GM18499 (cell line): Measurements from ENCODE around the gene NDUFC1.
"Not testable (repeated sequence)": the region's sequence is repeated elsewhere in the genome, so short reads cannot be mapped to it uniquely, and the experiment has no call there.

Experiments used
- ATAC-seq: cut with Tn5 transposase; IDR thresholded peaks from one replicate; pipeline ENCODE4 v1.9.1; 2021; ENCODE audit warnings: moderate number of reproducible peaks; ENCODE audit not compliant: insufficient read depth, unreplicated experiment

NDUFC1 gene

GRCh38 chr4:139255581-139255980 is 46.7 kb downstream of the NDUFC1 start:
- not testable (repeated sequence) for ATAC-seq

GRCh38 chr4:139253713-139254112 is 48.6 kb downstream of the NDUFC1 start:
- ATAC-seq: no peak

DNA sequence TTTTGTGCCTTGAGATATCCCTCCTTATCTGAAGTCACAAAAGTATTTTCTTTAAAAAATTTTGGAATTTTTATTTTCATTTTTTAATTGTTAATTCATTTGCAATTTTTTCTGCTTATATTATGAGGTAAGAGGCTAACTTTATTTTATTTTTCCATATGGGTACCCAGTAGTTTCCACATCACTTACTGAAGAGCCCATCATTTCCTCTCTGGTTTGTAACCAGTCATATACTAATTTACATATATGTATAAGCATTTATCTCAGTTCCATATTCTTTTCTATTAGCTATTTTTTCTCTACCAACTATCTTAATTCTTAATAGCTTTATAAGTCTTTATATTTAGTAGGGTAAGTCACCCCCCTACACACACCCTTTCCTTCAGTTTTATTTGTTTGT is 49.2 kb downstream of the NDUFC1 start:
- ATAC-seq: no peak

DNA sequence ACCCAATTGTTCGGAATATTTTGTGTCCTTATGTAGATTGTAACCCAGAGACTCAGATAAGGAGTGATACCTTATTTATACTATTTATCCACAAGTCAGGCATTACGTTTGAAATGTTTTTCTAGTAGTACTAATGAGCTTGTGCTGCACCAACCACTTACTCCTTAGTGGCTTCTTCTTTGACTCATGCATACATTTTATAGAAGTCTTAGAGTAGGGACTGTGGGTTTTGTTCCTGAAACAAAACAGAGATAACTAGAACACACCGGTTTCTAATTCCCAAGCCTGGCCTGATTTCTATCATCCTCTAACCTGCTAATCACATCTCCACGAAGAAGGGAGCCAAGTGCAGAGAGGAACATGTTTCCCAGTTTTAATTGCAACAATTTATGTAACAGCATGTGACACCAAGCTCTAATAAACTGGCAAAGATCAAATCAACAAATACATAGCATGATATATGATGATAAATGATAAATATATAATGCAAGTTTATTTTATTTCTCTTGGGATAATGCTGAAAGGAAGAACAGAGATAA is 54.5 kb downstream of the NDUFC1 start:
- no peak for ATAC-seq

GRCh38 chr4:139247241-139247640 is 55.0 kb downstream of the NDUFC1 start:
- no peak for ATAC-seq

- ATAC-seq: no peak
Measured at GRCh38 chr4:139246166-139246565, 56.1 kb downstream of the NDUFC1 start.

DNA sequence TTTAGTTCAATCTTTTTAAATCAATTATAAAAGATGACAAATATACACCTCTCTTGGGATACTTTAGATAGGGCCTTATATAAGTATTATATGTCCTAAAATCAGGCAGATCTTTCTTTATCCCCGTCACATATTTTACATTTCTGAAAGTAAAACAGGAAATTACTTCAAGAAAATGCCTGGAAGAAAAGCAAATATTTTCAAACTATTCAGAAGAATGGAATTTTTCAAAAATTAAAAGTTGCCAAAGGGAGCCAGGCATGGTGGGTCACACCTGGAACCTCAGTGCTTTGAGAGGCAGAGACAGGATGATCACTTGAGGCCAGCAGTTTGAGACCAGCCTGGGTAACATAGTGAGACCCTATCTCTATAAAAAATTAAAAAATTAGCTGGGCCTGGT is 56.7 kb downstream of the NDUFC1 start:
- ATAC-seq: no peak

DNA sequence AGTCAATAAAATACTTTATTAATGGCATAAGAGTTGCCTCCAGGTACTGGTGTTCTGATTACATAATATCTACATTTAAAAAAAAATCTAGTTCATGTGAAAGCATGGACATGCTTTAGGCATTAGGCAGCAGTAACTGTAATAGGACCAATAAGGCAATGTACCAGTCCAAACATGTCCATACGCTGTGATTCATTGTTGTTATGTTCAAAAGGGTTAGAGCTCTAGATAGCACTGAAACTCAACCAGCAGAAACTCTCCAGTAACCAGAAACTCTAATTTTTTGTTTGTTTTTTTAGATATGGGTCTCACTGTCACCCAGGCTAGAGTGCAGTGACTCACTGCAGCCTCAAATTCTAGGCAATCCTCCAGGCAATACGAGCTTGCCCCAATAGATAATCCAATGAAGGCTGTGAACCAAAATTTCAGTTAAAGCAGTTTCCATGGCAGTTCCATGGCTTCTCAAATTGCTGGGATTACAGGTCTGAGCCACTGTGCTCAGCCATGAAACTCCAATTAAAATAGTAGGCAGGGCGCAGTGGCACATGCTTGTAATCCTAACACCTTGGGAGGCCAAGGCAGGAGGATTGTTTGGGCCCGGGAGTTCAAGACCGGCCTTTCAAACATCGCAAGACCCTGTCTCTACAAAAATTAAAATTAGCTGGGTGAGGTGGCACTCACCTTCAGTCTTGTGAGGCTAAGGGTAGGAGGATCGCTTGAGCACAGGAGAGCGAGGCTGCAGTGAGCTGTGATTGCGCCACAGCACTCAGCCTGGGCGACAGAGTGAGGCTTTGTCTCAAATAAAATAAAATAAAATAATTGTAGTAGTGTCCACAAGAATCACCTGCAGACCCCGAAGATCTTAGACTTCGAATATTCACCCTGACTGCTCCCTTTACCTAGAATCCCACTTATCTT is 58.6 kb downstream of the NDUFC1 start:
- ATAC-seq: no peak

DNA sequence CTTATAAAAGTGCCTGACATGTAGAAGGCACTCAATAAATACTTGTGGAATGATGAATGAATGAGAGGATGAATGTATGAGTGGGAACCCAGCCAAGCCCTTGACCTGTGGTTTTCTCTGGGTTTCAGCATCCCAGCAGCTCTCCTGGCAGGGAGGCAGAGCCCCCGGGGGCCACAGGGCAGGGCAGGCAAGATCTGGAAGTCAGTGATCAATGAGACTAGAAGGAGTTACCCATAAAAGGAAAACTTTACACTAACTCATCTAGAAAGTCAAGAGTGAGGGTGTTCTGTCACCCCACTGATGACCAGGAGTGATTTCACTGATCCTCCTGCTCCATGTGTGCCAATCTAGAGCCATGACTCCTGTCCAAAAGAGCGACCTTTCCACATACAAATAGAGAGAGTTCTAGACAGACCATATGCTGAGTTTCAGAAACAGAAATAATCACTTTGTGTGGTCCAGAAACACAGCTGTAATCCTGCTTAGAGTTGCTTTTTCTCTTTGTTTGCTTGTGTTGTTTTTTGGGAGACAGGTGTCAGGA is 59.7 kb downstream of the NDUFC1 start:
- no peak for ATAC-seq

DNA sequence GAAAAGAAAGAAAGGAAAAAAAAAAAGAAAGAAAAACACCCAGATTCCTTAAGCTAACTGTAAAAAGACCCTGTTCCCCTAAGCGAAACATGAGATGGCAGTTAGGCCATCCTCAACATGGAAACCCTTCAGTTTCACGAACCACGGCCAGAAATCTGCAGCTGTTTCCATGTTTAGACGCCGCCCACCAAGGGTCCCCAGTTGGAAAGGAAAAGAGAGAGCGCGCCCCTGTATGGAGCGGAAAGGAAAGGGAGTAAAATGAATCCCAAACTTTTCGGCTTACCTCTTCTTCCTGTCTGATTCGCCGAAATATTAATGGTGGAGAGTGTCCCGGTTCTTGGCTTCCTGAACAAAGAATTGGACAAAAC is 60.5 kb downstream of the NDUFC1 start:
- no peak for ATAC-seq

GRCh38 chr4:139241086-139241783 is 61.0 kb downstream of the NDUFC1 start:
- ATAC-seq: no peak
